Uterus (tissue), 4 donors: Measurements from ENCODE around the gene MDK. TPM values are rescaled to one million over a fixed set of nuclear protein-coding genes. Genes with fewer than 3 reads are reported as not detected.

ENCODE experiments used
- DNase-seq, 2 donors: peaks; one replicate each; pipeline ENCODE4 v3.0.0-alpha.2; 2019 to 2020
- H3K27ac ChIP-seq, 2 donors: fragments of 200-600 bp; sonication (generic); 1 replicate in 1 of 2; 2 replicates in 1 of 2; pipeline ENCODE4 v1.5.1; 2016 to 2018
- H3K27me3 ChIP-seq, 2 donors: fragments of 200-600 bp; sonication (generic); one replicate each; pipeline ENCODE4 v1.5.1; 2018 to 2019; ENCODE audit warnings: control low read depth in 1 of 2
- H3K36me3 ChIP-seq, 2 donors: fragments of 200-600 bp; sonication (generic); one replicate each; pipeline ENCODE4 v1.5.1; 2019; ENCODE audit warnings: control low read depth in 1 of 2
- H3K4me1 ChIP-seq, 2 donors: fragments of 200-600 bp; sonication (generic); one replicate each; pipeline ENCODE4 v1.5.1; 2018 to 2019; ENCODE audit warnings: control low read depth in 1 of 2
- H3K4me3 ChIP-seq, 2 donors: fragments of 200-600 bp; sonication (generic); 1 replicate in 1 of 2; 2 replicates in 1 of 2; pipeline ENCODE4 v1.5.1; 2018 to 2019; ENCODE audit warnings: mild to moderate bottlenecking in 1 of 2
- H3K9me3 ChIP-seq, 2 donors: fragments of 200-600 bp; sonication (generic); one replicate each; pipeline ENCODE4 v1.5.1; 2019; ENCODE audit warnings: control low read depth in 1 of 2
- POLR2A ChIP-seq, 2 donors: fragments of 450-650 bp; IDR thresholded peaks; one replicate each; pipeline ENCODE4 v1.6.1; 2016; ENCODE audit warnings: antibody characterized with exemption in 2 of 2, mild to moderate bottlenecking in 1 of 2, moderate library complexity in 1 of 2
- intact Hi-C: fragments of 100-400 bp; cut with DNase I; formaldehyde crosslinking; loops from one replicate; pipeline ENCODE4 v1.15.1; 2023; ENCODE audit warnings: low total_unique reads
- total RNA-seq, 4 donors: library from RNA; depleted of rRNA in 3 of 4; stranded (reverse); fragments of >200 nt in 3 of 4; gene quantifications; one replicate each; pipeline versions ENCODE4 v1.1.0 to v1.2.4, GENCODE V29; 2014 to 2023
- TF ChIP-seq, protein P1 (sequence below), 4 experiments: fragments of 200-600 bp in 2 of 4; fragments of 450-650 bp in 2 of 4; sonication (generic) in 2 of 4; IDR thresholded peaks; one replicate each; pipeline ENCODE4 v1.5.1; 2016 to 2019; ENCODE audit warnings: antibody characterized with exemption in 4 of 4, mild to moderate bottlenecking in 2 of 4, moderate library complexity in 1 of 4
- donor health status: DM: yes; HTN: yes; CAD: no.

The MDK gene
- total RNA-seq, 4 donors from 2014 or later, result 61.7 to 305 (median 103) TPM

- Histone ChIP-seq H3K9me3 (no peaks in the 10 kb centered on the region), H3K4me1 (no peaks in the 10 kb centered on the region), H3K4me3 (no peak overlapping the region), H3K27me3 (no peaks in the 10 kb centered on the region), H3K36me3 (no peaks in the 10 kb centered on the region), H3K27ac (no peak overlapping the region)
- no peak for DNase-seq
- TF ChIP-seq, protein P1, sequence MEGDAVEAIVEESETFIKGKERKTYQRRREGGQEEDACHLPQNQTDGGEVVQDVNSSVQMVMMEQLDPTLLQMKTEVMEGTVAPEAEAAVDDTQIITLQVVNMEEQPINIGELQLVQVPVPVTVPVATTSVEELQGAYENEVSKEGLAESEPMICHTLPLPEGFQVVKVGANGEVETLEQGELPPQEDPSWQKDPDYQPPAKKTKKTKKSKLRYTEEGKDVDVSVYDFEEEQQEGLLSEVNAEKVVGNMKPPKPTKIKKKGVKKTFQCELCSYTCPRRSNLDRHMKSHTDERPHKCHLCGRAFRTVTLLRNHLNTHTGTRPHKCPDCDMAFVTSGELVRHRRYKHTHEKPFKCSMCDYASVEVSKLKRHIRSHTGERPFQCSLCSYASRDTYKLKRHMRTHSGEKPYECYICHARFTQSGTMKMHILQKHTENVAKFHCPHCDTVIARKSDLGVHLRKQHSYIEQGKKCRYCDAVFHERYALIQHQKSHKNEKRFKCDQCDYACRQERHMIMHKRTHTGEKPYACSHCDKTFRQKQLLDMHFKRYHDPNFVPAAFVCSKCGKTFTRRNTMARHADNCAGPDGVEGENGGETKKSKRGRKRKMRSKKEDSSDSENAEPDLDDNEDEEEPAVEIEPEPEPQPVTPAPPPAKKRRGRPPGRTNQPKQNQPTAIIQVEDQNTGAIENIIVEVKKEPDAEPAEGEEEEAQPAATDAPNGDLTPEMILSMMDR (IDR thresholded peaks at IDR 0.05), result no peak
- TF ChIP-seq POLR2A (IDR thresholded peaks at IDR 0.05), result no peak
- intact Hi-C loops, result no loop called here
Observed at GRCh38 chr11:46373787-46374740, 7.4 kb upstream of the MDK start.

DNA sequence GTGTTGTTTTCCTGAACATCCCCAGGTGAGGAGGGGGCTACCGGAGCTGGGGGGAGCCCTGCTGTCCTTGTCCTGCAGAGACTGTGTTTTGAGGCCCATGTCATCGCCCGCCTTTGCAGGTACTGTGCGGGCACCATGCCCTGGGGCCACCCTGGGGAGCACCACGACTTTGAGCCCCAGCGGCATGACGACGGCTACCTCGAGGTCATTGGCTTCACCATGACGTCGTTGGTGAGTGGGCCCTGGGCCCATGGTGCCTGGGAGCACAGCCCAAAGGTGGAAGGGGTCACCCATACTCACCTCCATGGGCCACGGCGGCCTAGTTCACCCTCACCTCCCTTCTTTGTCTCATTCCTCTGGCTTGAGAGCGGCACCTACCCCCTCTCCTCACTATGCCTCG is 6.7 kb upstream of the MDK start:
- no peak overlapping the region for H3K4me3 ChIP-seq
- no peaks in the 10 kb centered on the region for H3K27me3 ChIP-seq
- DNase-seq, result no peak
- intact Hi-C loops, result no loop called here
- no peaks in the 10 kb centered on the region for H3K9me3 ChIP-seq
- H3K27ac ChIP-seq, result no peak overlapping the region
- H3K4me1 ChIP-seq, result no peaks in the 10 kb centered on the region
- no peaks in the 10 kb centered on the region for H3K36me3 ChIP-seq
- TF ChIP-seq POLR2A (IDR thresholded peaks at IDR 0.05), result no peak
- TF ChIP-seq, protein P1 (IDR thresholded peaks at IDR 0.05), result no peak

DNA sequence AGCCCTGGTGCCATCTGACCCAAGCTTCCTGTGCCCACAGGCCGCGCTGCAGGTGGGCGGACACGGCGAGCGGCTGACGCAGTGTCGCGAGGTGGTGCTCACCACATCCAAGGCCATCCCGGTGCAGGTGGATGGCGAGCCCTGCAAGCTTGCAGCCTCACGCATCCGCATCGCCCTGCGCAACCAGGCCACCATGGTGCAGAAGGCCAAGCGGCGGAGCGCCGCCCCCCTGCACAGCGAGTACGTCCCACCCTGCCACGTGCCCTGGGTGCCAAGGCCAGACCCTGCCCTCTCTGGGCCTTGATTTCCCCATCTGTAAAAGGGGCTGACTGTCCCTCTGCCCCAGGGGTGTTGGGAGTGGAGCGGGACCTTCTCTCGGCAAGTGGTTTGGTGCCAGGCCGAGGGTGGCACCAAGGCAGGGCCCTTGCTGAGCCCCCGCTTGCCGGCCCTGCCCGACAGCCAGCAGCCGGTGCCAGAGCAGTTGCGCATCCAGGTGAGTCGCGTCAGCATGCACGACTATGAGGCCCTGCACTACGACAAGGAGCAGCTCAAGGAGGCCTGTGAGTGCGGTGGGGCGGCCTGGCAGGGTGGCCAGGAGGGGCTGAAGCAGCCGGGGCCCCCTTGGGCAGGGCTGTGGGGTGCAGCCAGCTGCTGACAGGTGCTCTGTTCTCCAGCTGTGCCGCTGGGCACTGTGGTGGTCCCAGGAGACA is 5.9 kb upstream of the MDK start:
- no peaks in the 10 kb centered on the region for H3K9me3 ChIP-seq
- intact Hi-C loops, result no loop called here
- no peaks in the 10 kb centered on the region for H3K27me3 ChIP-seq
- DNase-seq, result no peak
- H3K4me3 ChIP-seq, result no peak overlapping the region
- H3K4me1 ChIP-seq, result no peaks in the 10 kb centered on the region
- no peak for TF ChIP-seq POLR2A (IDR thresholded peaks at IDR 0.05)
- no peaks in the 10 kb centered on the region for H3K36me3 ChIP-seq
- no peak overlapping the region for H3K27ac ChIP-seq

- TF ChIP-seq, protein P1 (IDR thresholded peaks at IDR 0.05), result no peak
- no peak for TF ChIP-seq POLR2A (IDR thresholded peaks at IDR 0.05)
- H3K9me3 ChIP-seq, result no peaks in the 10 kb centered on the region
- no peak overlapping the region for H3K4me3 ChIP-seq
- intact Hi-C loops, result no loop called here
- H3K4me1 ChIP-seq, result no peaks in the 10 kb centered on the region
- H3K36me3 ChIP-seq, result no peaks in the 10 kb centered on the region
- H3K27ac ChIP-seq, result no peak overlapping the region
- H3K27me3 ChIP-seq, result no peaks in the 10 kb centered on the region
- no peak for DNase-seq
Observed at GRCh38 chr11:46376258-46377050, 5.0 kb upstream of the MDK start.

GRCh38 chr11:46377290-46377689 is 4.2 kb upstream of the MDK start:
- DNase-seq, result no peak
- H3K36me3 ChIP-seq, result no peaks in the 10 kb centered on the region
- intact Hi-C loops, result no loop called here

More at GRCh38 chr11:46377290-46377689, 4.2 kb upstream of the MDK start:
- Histone ChIP-seq H3K27me3 (no peaks in the 10 kb centered on the region), H3K27ac (no peak overlapping the region), H3K4me1 (peaks cover 0 to 6% of the 10 kb centered on the region in 2 donors), H3K4me3 (no peak overlapping the region), H3K9me3 (no peaks in the 10 kb centered on the region)
- TF ChIP-seq POLR2A (IDR thresholded peaks at IDR 0.05), result no peak
- TF ChIP-seq, protein P1 (IDR thresholded peaks at IDR 0.05), result no peak
